ENCODE data around the gene MLH3. TPM values are rescaled to one million over a fixed set of nuclear protein-coding genes. Genes with fewer than 3 reads are reported as not detected.
A peak's percentile ranks its signal among the peaks of the same experiment; 100 is the strongest.
"Not testable (repeated sequence)": the region's sequence is repeated elsewhere in the genome, so short reads cannot be mapped to it uniquely, and the experiment has no call there.

MLH3 gene
- total RNA-seq, 2 donors from 2014 or later: 18.2 to 23.7 TPM

DNA sequence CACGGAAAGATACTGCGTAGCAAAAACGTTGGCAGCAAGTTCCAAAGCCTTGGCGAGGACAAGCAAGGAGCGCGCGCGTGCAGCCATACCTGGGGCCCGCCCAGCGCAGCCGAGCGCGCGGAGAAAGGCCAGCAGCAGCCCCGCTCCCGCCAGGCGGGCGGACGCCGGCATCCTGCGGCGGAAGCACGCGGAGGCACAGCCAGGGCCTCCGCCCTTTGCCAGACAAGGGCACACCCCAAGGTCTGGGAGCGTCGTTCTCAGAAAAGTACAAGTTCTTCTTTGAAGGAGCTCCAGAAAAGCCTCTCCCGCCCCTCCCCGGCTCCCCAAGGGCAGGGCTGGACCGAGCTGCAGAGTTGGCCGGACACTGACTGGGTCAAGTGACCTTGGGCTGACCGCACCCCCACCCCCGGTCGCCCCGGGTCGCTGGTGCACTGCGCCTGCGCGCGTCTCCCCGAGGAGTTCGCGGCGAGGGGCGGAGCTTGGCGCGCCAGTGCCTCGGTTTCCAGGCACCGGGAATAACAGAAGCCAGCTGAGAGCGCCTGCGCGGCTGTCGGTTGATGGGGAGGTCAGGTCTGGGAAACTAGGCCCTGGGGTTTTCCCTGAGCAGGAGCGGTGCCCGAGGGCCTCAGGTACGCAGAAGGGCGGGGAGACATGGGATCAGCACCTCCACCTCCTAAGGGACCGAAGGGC lies 18.0 kb upstream of the MLH3 start, which contains the start of gene ZC2HC1C:
Gene ZC2HC1C (plus strand): TSS at position 521 of the 690 bp plus-strand sequence. CDS start 933 bp downstream, outside the sequence.
- Histone ChIP-seq H3K9me3 (no peaks in the 10 kb centered on the region), H3K4me1 (peaks cover 52% of the 10 kb centered on the region), H3K4me3 (peak within 1 kb of the TSS; percentile 6 to 29), H3K27me3 (no peaks in the 10 kb centered on the region), H3K27ac (peak within 1 kb of the TSS; percentile 89 to 94 (median 92)), H3K36me3 (replicated peaks in 1 of 2; ENCODE audit: insufficient read depth in 1 of 2, low read depth in 2 of 2) (no peaks in the 10 kb centered on the region)
- TF ChIP-seq POLR2A (IDR thresholded peaks at IDR 0.05): peak; percentile 38 to 79 (median 71)
- TF ChIP-seq, protein P1, sequence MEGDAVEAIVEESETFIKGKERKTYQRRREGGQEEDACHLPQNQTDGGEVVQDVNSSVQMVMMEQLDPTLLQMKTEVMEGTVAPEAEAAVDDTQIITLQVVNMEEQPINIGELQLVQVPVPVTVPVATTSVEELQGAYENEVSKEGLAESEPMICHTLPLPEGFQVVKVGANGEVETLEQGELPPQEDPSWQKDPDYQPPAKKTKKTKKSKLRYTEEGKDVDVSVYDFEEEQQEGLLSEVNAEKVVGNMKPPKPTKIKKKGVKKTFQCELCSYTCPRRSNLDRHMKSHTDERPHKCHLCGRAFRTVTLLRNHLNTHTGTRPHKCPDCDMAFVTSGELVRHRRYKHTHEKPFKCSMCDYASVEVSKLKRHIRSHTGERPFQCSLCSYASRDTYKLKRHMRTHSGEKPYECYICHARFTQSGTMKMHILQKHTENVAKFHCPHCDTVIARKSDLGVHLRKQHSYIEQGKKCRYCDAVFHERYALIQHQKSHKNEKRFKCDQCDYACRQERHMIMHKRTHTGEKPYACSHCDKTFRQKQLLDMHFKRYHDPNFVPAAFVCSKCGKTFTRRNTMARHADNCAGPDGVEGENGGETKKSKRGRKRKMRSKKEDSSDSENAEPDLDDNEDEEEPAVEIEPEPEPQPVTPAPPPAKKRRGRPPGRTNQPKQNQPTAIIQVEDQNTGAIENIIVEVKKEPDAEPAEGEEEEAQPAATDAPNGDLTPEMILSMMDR (IDR thresholded peaks at IDR 0.05): peak in 2 of 7 experiments; percentile 5 to 21
- WGBS, 2 donors: 0 to 1% methylated on average over 5 to 58 of the region's 58 CpGs
- DNase-seq (peak; percentile 98 to 99 (median 98)), ATAC-seq (peak; percentile 93)
- intact Hi-C loops (cut with DNase I): no loop called here

DNA sequence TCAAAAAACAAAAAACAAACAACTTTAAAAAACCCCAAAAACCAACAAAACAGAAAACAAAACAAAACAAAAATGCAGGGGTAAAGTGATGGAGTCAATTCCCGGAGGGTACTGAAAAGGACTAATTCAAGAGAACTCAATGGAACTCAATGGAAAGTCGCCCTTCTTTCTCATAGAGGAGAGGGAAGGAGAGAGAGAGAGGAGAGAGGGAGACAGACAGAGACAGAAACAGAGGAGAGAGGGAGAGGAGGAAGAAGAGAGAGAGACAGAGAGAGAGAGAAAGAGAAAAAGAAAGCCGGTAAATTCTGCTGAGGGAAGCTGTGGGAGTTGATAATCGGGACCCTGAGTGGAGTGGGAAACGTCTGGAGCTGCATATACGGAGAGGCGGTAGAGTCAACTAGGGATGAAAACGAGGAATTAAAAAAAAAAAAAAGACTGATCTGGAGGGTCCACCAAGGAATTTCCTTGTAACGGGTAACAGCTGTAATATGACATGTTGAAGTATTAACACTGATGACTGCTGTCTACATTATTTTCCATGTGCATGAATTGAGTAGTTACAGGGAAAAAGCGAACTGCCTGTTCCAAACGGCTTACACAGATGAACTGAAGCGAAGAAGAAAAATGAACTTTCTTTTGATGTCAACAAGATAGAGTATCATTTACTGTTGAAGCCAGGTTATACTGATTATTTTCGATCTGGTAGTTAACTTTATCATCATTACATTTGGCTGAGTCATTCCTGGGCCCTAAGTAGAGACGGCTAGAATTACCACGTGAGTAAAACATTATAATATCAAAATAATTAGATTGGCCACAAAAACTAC lies 17.2 kb upstream of the MLH3 start:
- Histone ChIP-seq H3K9me3 (no peaks in the 10 kb centered on the region), H3K4me1 (peaks cover 54% of the 10 kb centered on the region), H3K27ac (peak overlapping the region; percentile 89 to 94 (median 92)), H3K27me3 (no peaks in the 10 kb centered on the region), H3K4me3 (peak overlapping the region; percentile 6 to 29), H3K36me3 (replicated peaks in 1 of 2; ENCODE audit: insufficient read depth in 1 of 2, low read depth in 2 of 2) (no peaks in the 10 kb centered on the region)
- WGBS, 2 donors: 7 to 17% methylated on average over 15 of the region's 15 CpGs
- peak; percentile 16 for ATAC-seq
- intact Hi-C loops (cut with DNase I): no loop called here
- TF ChIP-seq POLR2A (IDR thresholded peaks at IDR 0.05): no peak
- TF ChIP-seq, protein P1 (IDR thresholded peaks at IDR 0.05): no peak
- DNase-seq: no peak

DNA sequence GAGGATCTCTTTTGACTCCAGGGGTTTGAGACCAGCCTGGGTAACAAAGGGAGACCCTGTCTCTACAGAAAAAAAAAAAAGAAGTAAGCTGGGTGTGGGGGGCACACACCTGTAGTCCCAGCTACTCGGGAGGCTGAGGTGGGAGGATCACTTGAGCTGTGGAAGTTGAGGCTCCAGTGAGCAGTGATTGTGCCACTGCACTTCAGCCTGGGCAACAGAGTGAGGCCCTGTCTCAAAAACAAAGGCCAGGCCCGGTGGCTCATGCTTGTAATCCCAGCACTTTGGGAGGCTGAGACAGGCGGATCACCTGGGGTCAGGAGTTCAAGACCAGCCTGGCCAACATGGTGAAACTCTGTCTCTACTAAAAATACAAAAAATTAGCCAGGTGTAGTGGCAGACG lies 16.5 kb upstream of the MLH3 start:
- DNase-seq; H3K4me3 ChIP-seq; H3K9me3 ChIP-seq; ATAC-seq; H3K27me3 ChIP-seq; intact Hi-C loops (cut with DNase I); H3K36me3 ChIP-seq (replicated peaks in 1 of 2; ENCODE audit: insufficient read depth in 1 of 2, low read depth in 2 of 2): not testable (repeated sequence)
- WGBS, 2 donors: 73 to 86% methylated on average over 4 of the region's 4 CpGs
- peak overlapping the region in 3 of 4 donors; percentile 89 to 94 (median 94) for H3K27ac ChIP-seq
- peaks cover 54% of the 10 kb centered on the region for H3K4me1 ChIP-seq

DNA sequence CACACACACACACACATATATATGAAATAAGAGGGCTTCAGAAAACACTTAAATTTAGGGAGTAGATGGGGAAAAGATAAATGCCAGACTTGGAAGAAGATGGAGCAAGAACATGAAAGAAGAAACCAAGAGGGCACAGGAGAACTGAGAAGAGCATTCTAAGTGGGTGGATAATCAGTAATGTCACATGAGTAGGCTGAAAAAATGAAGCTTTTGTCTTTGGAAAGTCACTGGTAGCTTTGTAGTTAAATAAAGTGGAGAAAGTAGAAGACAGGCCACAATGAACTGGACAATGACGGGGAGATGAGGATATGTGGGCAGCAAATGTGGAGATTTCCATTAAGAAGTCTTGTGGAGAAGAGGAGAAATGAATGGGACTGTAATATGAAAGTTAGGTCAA lies 15.9 kb upstream of the MLH3 start:
- Histone ChIP-seq H3K27ac (no peak overlapping the region), H3K4me1 (peaks cover 53% of the 10 kb centered on the region), H3K36me3 (replicated peaks in 1 of 2; ENCODE audit: insufficient read depth in 1 of 2, low read depth in 2 of 2) (no peaks in the 10 kb centered on the region), H3K9me3 (no peaks in the 10 kb centered on the region), H3K4me3 (no peak overlapping the region), H3K27me3 (no peaks in the 10 kb centered on the region)
- DNase-seq (no peak), ATAC-seq (no peak)
- intact Hi-C loops (cut with DNase I): no loop called here
- TF ChIP-seq POLR2A (IDR thresholded peaks at IDR 0.05): no peak
- TF ChIP-seq, protein P1 (IDR thresholded peaks at IDR 0.05): no peak
- WGBS, 2 donors: 72 to 91% methylated on average over 1 of the region's 1 CpG

DNA sequence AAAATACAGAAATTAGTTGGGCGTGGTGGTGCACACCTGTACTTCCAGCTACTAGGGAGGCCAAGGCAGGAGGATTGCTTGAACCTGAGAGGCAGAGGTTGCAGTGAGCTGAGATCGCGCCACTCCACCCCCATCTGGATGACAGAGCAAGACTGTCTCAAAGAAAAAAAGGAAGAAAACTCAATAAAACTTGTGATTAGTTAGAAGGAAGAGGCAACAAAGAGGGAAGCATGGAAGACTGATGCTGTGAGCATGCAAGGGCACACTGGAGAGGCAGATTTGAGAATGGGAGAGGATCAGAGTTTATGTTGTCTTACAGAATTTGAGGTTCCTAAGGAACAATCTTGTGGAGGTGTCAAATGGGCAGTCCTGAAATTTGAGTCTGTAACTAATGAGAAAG lies 15.4 kb upstream of the MLH3 start:
- WGBS, 2 donors: 86 to 92% methylated on average over 3 of the region's 3 CpGs
- Histone ChIP-seq H3K4me1 (peaks cover 51% of the 10 kb centered on the region), H3K36me3 (replicated peaks in 1 of 2; ENCODE audit: insufficient read depth in 1 of 2, low read depth in 2 of 2) (no peaks in the 10 kb centered on the region), H3K27ac (no peak overlapping the region), H3K27me3 (no peaks in the 10 kb centered on the region), H3K4me3 (no peak overlapping the region), H3K9me3 (no peaks in the 10 kb centered on the region)
- no peak for DNase-seq
- TF ChIP-seq, protein P1 (IDR thresholded peaks at IDR 0.05): no peak
- intact Hi-C loops (cut with DNase I): no loop called here
- ATAC-seq: no peak

Measured in body of pancreas (tissue), 4 donors.